Glutamatergic neuron (in vitro differentiated cells): ENCODE data around the gene NAA60. TPM values are rescaled to one million over a fixed set of nuclear protein-coding genes. Genes with fewer than 3 reads are reported as not detected.

Experiments
- DNase-seq: peaks from one replicate; pipeline ENCODE4 v3.0.0; 2022
- H3K27ac Mint-ChIP-seq: one replicate; pipeline ENCODE4 v1.8.0; 2020; ENCODE audit warnings: mild to moderate bottlenecking, mixed read lengths, inconsistent platforms; ENCODE audit not compliant: unreplicated experiment
- H3K27me3 Mint-ChIP-seq: one replicate; pipeline ENCODE4 v1.8.0; 2020; ENCODE audit warnings: mild to moderate bottlenecking, moderate library complexity, mixed read lengths, inconsistent platforms; ENCODE audit not compliant: unreplicated experiment
- H3K36me3 Mint-ChIP-seq: one replicate; pipeline ENCODE4 v1.8.0; 2020; ENCODE audit warnings: mild to moderate bottlenecking, mixed read lengths, inconsistent platforms; ENCODE audit not compliant: unreplicated experiment
- H3K4me1 Mint-ChIP-seq: one replicate; pipeline ENCODE4 v1.8.0; 2020; ENCODE audit warnings: mild to moderate bottlenecking, low read depth, mixed read lengths, inconsistent platforms; ENCODE audit not compliant: unreplicated experiment
- H3K4me3 Mint-ChIP-seq: one replicate; pipeline ENCODE4 v1.8.0; 2020; ENCODE audit warnings: mild to moderate bottlenecking, mixed read lengths, inconsistent platforms; ENCODE audit not compliant: unreplicated experiment
- H3K9me3 Mint-ChIP-seq: one replicate; pipeline ENCODE4 v1.8.0; 2020; ENCODE audit warnings: mild to moderate bottlenecking, moderate library complexity, mixed read lengths, inconsistent platforms; ENCODE audit not compliant: unreplicated experiment
- total RNA-seq: library from RNA; stranded (reverse); fragmentation: NEBNext Ultra II Directional; extraction: Animal tissue kit (Norgen Biotek cat#: 25700); gene quantifications from one replicate; pipeline ENCODE4 v1.2.1, GENCODE V29; 2021; ENCODE audit not compliant: unreplicated experiment
- TF ChIP-seq, protein P1 (sequence below): fragments of 200-600 bp; sonication (generic); IDR thresholded peaks from one replicate; pipeline ENCODE4 v1.5.0; 2021; ENCODE audit not compliant: partially characterized antibody, unreplicated experiment

NAA60 gene
- total RNA-seq, 1 donor from 2014 or later: 69.9 TPM

DNA sequence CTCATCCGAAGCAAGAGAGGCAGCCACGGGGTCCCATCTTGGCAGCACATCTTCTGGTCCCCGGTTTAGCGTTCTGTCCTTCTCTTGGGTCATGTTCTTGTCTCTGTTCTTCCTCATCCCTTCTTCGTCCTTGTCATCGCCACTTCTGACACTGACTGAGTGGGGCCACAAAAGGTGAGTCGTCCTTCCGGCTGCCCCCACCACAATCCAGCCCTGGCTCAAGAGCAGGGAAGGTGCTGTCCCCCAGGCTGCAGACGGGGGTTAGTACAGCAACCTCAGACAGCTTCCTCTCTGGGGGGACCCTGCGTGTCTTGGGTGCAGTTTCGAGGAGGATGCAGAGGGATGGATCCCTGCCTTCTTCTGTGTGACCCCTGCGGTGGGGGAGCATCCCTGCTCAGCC lies 21.8 kb downstream of the NAA60 start:
- H3K27me3 Mint-ChIP-seq: no peaks in the 10 kb centered on the region
- H3K27ac Mint-ChIP-seq: no peak overlapping the region
- H3K4me1 Mint-ChIP-seq: peaks cover 35% of the 10 kb centered on the region
- H3K36me3 Mint-ChIP-seq: peaks cover 7% of the 10 kb centered on the region
- H3K9me3 Mint-ChIP-seq: peaks cover 4% of the 10 kb centered on the region
- no peak overlapping the region for H3K4me3 Mint-ChIP-seq
- no peak for DNase-seq
- TF ChIP-seq, protein P1, sequence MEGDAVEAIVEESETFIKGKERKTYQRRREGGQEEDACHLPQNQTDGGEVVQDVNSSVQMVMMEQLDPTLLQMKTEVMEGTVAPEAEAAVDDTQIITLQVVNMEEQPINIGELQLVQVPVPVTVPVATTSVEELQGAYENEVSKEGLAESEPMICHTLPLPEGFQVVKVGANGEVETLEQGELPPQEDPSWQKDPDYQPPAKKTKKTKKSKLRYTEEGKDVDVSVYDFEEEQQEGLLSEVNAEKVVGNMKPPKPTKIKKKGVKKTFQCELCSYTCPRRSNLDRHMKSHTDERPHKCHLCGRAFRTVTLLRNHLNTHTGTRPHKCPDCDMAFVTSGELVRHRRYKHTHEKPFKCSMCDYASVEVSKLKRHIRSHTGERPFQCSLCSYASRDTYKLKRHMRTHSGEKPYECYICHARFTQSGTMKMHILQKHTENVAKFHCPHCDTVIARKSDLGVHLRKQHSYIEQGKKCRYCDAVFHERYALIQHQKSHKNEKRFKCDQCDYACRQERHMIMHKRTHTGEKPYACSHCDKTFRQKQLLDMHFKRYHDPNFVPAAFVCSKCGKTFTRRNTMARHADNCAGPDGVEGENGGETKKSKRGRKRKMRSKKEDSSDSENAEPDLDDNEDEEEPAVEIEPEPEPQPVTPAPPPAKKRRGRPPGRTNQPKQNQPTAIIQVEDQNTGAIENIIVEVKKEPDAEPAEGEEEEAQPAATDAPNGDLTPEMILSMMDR: no peak

DNA sequence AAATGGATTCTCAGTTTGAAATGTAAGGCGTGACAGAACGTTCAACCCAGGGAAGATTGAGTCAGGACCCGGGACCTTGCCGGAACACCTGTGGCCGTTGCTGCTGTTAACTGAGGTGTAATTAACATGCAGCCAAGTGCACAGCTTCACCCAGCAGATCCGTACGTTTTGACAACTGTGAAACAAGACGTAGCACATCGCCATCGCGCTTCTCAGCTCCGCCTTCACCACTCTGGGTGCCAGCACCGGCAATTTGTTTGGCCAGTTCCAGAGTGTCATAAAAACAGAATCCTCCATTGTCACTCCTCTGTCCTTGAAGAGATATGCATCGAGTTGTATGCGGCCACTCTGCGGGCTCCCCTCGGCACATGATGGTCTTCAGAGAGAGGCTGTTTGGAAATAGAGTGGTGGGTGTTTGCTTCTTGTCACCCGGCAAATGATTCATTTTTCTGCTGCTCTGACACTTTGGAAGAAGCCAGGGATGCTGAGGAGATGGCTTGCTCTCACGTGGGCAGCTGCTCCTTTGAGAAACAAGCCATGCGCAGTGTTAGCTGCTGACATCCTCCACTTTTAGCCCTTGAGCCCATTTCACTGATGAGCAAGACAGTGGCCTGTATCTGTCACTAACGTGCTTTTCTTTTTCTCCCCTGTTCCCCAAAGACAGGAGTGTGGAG lies 22.6 kb downstream of the NAA60 start:
- DNase-seq: no peak
- TF ChIP-seq, protein P1: no peak
- Mint-ChIP-seq H3K4me3 (no peak overlapping the region), H3K27me3 (peaks cover 2% of the 10 kb centered on the region), H3K36me3 (peaks cover 7% of the 10 kb centered on the region), H3K9me3 (peaks cover 4% of the 10 kb centered on the region), H3K27ac (peak overlapping the region; percentile 12), H3K4me1 (peaks cover 32% of the 10 kb centered on the region)

DNA sequence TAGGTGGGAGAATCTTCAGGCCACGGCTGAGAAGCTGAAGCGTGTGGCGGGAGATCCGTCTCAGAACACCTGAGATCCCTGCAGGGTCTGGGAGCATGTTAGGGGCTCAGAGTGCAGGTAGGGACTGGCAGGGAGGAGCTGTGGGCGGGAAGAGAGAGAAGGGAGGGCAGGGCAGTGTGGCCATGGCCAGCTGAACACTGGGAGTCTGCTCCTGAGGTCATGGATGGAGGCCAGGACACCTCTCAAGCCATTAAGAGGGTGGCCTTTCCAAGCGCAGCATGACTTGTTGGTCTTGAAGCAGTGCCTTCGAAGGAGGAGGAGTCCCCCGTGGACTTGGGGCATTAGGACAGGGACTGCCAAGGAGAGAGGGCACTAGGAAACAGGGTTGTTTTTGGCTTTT lies 23.7 kb downstream of the NAA60 start:
- TF ChIP-seq, protein P1: no peak
- peaks cover 2% of the 10 kb centered on the region for H3K27me3 Mint-ChIP-seq

DNA sequence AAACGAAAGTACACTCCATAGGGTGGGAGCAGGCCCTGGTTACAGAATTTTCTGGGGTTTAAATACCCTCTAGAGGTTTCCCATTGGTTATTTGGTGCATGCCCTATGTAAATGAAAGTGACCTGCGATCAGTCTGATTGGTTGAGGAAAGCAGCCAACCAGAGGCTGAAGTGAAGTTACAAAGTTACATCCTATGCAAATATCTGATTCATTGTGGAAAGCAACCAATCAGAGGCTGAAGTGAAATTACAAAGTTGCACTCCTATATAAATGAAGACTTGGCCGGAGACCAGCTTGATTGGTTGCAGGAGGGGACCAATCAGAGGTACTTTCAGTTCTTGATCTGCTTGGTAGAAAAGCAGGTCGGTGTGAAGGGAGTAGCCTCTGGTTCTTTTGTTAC lies 24.4 kb downstream of the NAA60 start:
- Mint-ChIP-seq H3K9me3 (peaks cover 7% of the 10 kb centered on the region), H3K4me1 (peaks cover 24% of the 10 kb centered on the region), H3K4me3 (no peak overlapping the region), H3K27ac (peak overlapping the region; percentile 15), H3K36me3 (peaks cover 7% of the 10 kb centered on the region), H3K27me3 (peaks cover 2% of the 10 kb centered on the region)
- TF ChIP-seq, protein P1: no peak
- DNase-seq: no peak

More for the DNA sequence above, 23.7 kb downstream of the NAA60 start:
- Mint-ChIP-seq H3K9me3 (peaks cover 4% of the 10 kb centered on the region), H3K4me1 (peaks cover 27% of the 10 kb centered on the region), H3K27ac (no peak overlapping the region), H3K36me3 (peaks cover 7% of the 10 kb centered on the region), H3K4me3 (no peak overlapping the region)
- DNase-seq: no peak

DNA sequence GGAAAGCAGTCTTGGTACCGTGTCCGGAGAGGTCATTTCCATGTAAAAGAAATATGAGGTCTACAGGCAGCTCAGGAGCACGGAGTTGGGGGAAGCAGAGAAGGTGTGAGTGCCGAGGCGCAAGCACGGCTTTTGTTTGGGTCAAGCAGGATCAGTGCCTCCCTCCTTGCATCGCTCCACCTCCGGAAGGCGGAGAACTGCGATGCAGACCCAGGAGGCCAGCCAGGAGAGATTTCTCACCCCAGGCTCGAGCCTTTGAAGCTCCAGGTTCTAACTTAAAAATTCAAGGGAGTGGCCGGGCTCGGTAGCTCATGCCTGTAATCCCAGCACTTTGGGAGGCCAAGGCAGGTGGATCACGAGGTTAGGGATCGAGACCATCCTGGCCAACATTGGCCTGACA lies 25.0 kb downstream of the NAA60 start:
- TF ChIP-seq, protein P1: no peak
- Mint-ChIP-seq H3K4me3 (no peak overlapping the region), H3K27ac (peak overlapping the region; percentile 15)

More for the DNA sequence above, 25.0 kb downstream of the NAA60 start:
- H3K4me1 Mint-ChIP-seq: peaks cover 24% of the 10 kb centered on the region
- H3K36me3 Mint-ChIP-seq: peaks cover 7% of the 10 kb centered on the region
- peaks cover 2% of the 10 kb centered on the region for H3K27me3 Mint-ChIP-seq
- H3K9me3 Mint-ChIP-seq: peaks cover 7% of the 10 kb centered on the region
- no peak for DNase-seq
